ENCODE measurements around the gene AAGAB.

The AAGAB gene

DNA sequence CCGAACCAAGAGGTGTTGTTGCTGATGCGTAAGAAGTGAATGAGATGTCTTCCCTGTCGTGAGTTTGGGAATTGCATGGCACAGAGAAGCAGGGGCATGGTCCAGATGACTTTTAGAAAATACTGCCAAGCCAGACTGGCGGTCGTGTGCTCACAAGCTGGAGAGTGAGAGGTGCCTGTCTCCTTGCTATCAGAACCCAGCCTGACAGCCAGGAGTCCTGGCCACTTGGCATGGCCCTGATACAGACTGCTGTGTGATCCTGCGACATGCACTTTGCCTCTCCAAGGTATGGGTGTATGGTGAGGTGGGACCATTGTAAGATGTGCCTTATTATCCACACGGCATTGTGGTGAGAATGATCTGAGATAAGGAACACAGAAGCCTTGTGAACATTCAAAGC, 96.1 kb downstream of the AAGAB start:
- H3K27me3 ChIP-seq (replicated peaks; ENCODE audit: insufficient read depth, low read length) = no peaks in the 10 kb centered on the region
- no peak overlapping the region for H3K4me2 ChIP-seq (ENCODE audit: low read depth, low read length)
- H3K36me3 ChIP-seq (replicated peaks; ENCODE audit: insufficient read depth, low read length) = no peaks in the 10 kb centered on the region
- H3F3A ChIP-seq (ENCODE audit: insufficient read depth, low read length) = no peaks in the 10 kb centered on the region
- no peak for DNase-seq
- no peak overlapping the region for H3K9ac ChIP-seq (ENCODE audit: low read length)
- TF ChIP-seq, protein P1, sequence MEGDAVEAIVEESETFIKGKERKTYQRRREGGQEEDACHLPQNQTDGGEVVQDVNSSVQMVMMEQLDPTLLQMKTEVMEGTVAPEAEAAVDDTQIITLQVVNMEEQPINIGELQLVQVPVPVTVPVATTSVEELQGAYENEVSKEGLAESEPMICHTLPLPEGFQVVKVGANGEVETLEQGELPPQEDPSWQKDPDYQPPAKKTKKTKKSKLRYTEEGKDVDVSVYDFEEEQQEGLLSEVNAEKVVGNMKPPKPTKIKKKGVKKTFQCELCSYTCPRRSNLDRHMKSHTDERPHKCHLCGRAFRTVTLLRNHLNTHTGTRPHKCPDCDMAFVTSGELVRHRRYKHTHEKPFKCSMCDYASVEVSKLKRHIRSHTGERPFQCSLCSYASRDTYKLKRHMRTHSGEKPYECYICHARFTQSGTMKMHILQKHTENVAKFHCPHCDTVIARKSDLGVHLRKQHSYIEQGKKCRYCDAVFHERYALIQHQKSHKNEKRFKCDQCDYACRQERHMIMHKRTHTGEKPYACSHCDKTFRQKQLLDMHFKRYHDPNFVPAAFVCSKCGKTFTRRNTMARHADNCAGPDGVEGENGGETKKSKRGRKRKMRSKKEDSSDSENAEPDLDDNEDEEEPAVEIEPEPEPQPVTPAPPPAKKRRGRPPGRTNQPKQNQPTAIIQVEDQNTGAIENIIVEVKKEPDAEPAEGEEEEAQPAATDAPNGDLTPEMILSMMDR (IDR thresholded peaks at IDR 0.05; ENCODE audit: low read length) = no peak
- TF ChIP-seq EZH2phosphoT487 (IDR thresholded peaks at IDR 0.05; ENCODE audit: low read length) = no peak
- no peak for TF ChIP-seq EZH2 (optimal IDR thresholded peaks at IDR 0.05; ENCODE audit: low read depth, low read length)
- H3K4me3 ChIP-seq (ENCODE audit: low read length) = no peak overlapping the region
- H3K79me2 ChIP-seq (ENCODE audit: low read length) = no peaks in the 10 kb centered on the region
- no peaks in the 10 kb centered on the region for H3K9me3 ChIP-seq (replicated peaks; ENCODE audit: insufficient read depth, low read length)
- no peaks in the 10 kb centered on the region for H3K9me2 ChIP-seq (replicated peaks; ENCODE audit: insufficient read depth, low read length)
- H3K27ac ChIP-seq (ENCODE audit: low read length) = no peak overlapping the region
- no peak overlapping the region for H2AFZ ChIP-seq (ENCODE audit: low read length)
- no peaks in the 10 kb centered on the region for H3K4me1 ChIP-seq (ENCODE audit: low read length)
- H4K20me1 ChIP-seq (ENCODE audit: insufficient read depth, low read length) = no peaks in the 10 kb centered on the region

DNA sequence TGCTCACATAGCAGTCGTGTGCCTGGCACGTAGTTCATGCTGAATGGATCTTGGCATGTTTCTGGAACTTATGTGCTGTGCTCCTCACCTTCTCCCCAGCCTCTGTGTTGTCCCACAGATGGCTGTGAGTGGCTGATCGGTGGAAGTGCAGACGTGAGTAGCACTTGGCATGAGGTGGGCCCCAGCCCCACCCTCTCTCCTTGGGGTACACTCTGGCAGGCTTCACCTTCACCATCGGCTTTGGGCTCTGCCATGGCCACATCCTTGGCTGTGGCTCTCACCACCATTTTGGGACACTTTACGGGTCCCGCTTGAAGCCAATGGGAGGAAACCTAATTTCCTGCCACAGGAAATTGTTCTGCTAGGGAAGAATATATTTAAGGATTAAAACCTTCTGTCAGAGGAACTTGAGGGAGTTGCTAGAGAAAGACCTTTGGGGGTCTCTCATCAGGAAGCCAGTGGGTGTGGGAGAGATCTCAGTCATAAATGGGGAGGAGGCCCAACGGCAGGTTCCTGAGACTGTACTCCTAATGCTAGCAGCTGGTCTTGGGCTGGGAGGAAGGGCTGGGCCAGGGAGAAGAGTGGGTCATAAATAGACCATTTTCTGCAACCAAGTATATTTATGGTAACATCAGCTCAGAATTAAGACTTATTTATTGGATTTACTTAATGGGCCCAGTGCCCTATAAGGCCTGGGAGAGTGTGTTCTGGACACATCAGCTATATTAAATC, 96.8 kb downstream of the AAGAB start:
- Histone ChIP-seq H3K9me3 (replicated peaks; ENCODE audit: insufficient read depth, low read length) (no peaks in the 10 kb centered on the region), H3K9ac (ENCODE audit: low read length) (no peak overlapping the region), H2AFZ (ENCODE audit: low read length) (no peak overlapping the region), H3K9me2 (replicated peaks; ENCODE audit: insufficient read depth, low read length) (no peaks in the 10 kb centered on the region), H3K27me3 (replicated peaks; ENCODE audit: insufficient read depth, low read length) (no peaks in the 10 kb centered on the region), H3K4me1 (ENCODE audit: low read length) (no peaks in the 10 kb centered on the region), H3K4me3 (ENCODE audit: low read length) (no peak overlapping the region), H4K20me1 (ENCODE audit: insufficient read depth, low read length) (no peaks in the 10 kb centered on the region), H3K27ac (ENCODE audit: low read length) (no peak overlapping the region), H3F3A (ENCODE audit: insufficient read depth, low read length) (no peaks in the 10 kb centered on the region), H3K4me2 (ENCODE audit: low read depth, low read length) (no peak overlapping the region), H3K36me3 (replicated peaks; ENCODE audit: insufficient read depth, low read length) (no peaks in the 10 kb centered on the region), H3K79me2 (ENCODE audit: low read length) (no peaks in the 10 kb centered on the region)
- DNase-seq = no peak
- TF ChIP-seq EZH2phosphoT487 (IDR thresholded peaks at IDR 0.05; ENCODE audit: low read length) (no peak), EZH2 (optimal IDR thresholded peaks at IDR 0.05; ENCODE audit: low read depth, low read length) (no peak)
- TF ChIP-seq, protein P1 (IDR thresholded peaks at IDR 0.05; ENCODE audit: low read length) = no peak

DNA sequence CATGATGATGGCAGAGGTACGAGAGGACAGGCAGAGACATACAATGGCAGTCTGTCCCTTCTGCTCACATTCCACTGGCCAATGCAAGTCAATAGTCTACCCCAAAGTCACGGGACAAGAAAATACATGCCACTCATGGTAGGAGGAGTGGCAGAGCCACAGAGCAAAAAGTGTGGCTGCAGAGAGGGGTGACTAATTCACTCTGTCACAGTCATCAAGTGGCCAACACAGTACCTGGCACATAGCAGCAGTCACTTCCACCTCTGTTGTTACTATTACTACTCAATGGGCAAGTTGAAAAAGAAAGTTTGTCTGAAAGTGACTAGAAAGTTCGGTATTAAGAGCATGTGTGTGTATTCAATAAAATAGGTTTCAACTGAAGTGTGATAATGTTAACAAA, 97.6 kb downstream of the AAGAB start:
- H3K4me3 ChIP-seq (ENCODE audit: low read length) = no peak overlapping the region
- H4K20me1 ChIP-seq (ENCODE audit: insufficient read depth, low read length) = no peaks in the 10 kb centered on the region

More for the DNA sequence above, 97.6 kb downstream of the AAGAB start:
- no peaks in the 10 kb centered on the region for H3K9me3 ChIP-seq (replicated peaks; ENCODE audit: insufficient read depth, low read length)
- no peaks in the 10 kb centered on the region for H3K27me3 ChIP-seq (replicated peaks; ENCODE audit: insufficient read depth, low read length)
- H3K27ac ChIP-seq (ENCODE audit: low read length) = no peak overlapping the region
- TF ChIP-seq, protein P1 (IDR thresholded peaks at IDR 0.05; ENCODE audit: low read length) = no peak
- TF ChIP-seq EZH2 (optimal IDR thresholded peaks at IDR 0.05; ENCODE audit: low read depth, low read length) (no peak), EZH2phosphoT487 (IDR thresholded peaks at IDR 0.05; ENCODE audit: low read length) (no peak)
- no peak overlapping the region for H3K9ac ChIP-seq (ENCODE audit: low read length)
- no peaks in the 10 kb centered on the region for H3K79me2 ChIP-seq (ENCODE audit: low read length)
- no peaks in the 10 kb centered on the region for H3K36me3 ChIP-seq (replicated peaks; ENCODE audit: insufficient read depth, low read length)
- no peak overlapping the region for H3K4me2 ChIP-seq (ENCODE audit: low read depth, low read length)
- H2AFZ ChIP-seq (ENCODE audit: low read length) = no peak overlapping the region
- no peaks in the 10 kb centered on the region for H3K4me1 ChIP-seq (ENCODE audit: low read length)
- DNase-seq = no peak
- no peaks in the 10 kb centered on the region for H3F3A ChIP-seq (ENCODE audit: insufficient read depth, low read length)
- H3K9me2 ChIP-seq (replicated peaks; ENCODE audit: insufficient read depth, low read length) = no peaks in the 10 kb centered on the region
